Inferior parietal cortex (tissue), 1 donor: ENCODE results near the gene C19orf33.

Experiments used
- DNase-seq: peaks from one replicate; pipeline ENCODE4 v3.0.0-alpha.2; 2016; ENCODE audit errors: extremely low spot score

Gene C19orf33

DNA sequence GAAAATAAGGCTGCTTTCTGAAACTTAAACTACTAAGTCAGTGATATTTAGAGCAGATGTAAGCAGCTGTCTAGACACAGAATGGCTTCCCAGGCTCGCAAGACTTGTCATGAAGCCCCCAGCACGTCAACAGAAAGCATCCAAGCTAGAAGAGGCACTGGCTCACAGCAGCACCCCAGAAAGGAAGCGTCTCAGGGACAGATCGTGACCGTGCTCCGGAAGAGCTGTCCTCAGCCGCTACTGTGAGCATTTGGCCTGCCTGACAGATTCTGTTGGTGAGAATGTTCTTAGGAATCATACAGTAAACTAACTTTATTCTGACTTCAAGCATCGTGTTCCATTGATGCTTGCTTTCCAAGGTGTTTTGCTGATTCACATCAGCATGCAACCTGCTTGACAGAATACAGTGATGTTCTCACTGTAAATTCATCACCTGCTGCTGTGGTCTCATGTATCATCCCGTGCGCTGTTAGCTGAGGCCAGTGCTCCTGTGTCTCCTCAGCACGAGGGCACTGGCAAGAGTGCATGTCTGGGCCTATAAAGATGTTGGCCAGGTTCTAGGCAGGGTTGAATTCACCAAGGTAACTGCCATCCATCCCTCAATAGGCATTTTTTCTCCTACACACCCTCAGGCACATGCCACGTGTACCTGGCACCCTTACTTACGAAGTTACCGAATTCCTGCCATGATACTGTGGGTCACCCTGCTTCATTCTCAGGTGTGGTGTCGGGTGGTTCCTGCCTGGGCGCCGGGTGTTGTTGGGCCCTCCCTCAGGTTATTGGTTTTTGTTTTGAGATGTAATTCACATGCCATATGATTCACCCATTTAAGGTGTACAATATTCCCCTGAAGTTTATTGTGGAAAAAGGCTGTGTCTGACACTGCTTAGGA lies 23.8 kb upstream of the C19orf33 start:
- DNase-seq: no peak

DNA sequence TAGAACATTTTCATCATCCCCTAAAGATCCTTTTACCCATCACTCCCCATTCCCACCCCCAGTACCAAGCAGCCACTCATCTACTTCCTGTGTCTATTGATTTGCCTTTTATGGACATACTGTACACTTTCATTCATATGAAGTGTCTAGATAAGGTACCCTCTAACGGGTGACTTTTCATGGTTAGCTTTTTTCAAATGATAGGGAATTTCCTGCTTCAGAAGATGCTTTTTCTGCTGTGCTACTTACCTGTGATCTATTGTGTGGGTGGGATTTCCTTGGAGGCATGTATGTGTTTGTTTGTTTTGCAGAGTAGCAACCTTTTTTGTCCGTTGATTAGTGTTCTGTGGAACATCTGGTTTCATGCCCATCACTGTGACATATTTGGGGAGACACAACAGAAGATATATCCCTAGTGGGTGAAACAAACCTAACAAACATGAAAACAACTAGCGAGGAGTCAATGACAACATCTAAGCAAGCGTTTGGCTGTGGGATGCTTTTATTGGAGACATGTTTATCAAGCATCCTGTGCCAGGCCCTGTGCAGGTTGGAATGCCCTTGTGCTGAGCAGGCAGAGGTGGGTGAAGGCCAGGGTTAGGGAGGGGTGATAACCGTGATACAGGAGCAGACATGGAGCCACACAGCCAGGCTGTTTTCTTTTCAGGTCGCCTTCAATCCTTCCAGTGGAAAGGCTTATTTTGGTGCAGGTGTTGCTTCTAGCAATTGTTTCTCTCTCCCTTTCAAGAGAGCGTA lies 22.1 kb upstream of the C19orf33 start:
- DNase-seq: no peak

DNA sequence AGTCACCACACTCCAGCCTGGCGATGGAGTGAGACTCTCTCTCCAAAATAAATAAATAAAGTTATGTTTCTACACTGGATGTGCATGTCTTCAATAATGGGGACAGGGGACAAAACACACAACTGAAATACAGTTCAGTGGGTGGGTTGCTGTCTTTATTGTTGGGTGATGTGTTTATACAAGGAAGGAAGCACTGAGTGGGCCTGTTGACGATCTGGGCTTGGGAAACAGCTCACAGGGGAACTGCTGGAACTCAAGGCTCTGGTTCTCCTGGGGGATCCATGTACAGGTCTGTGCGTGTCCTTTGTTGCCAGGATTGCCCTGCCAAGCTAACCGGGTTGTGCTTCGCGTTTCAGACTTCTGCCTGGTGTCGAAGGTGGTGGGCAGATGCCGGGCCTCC lies 20.8 kb upstream of the C19orf33 start:
- DNase-seq: no peak

DNA sequence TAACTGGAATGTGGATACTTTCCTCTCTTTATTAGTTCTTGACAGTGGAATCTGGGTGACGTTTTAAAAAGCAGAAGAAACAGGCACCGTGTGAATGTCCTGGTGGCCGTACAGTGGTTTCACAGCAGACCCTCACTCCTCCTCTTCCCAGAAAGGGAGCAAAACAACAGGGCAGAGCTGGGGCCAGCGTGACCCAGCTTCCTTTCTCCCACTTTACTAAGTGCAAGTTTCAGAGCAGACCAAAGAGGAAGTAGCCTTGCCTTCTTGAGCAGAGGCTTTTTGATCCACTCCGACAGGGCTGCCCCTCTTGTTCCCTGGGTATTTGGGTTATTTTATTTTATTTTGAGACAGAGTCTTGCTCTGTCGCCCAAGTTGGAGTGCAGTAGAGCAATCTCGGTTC lies 19.6 kb upstream of the C19orf33 start:
- no peak for DNase-seq

DNA sequence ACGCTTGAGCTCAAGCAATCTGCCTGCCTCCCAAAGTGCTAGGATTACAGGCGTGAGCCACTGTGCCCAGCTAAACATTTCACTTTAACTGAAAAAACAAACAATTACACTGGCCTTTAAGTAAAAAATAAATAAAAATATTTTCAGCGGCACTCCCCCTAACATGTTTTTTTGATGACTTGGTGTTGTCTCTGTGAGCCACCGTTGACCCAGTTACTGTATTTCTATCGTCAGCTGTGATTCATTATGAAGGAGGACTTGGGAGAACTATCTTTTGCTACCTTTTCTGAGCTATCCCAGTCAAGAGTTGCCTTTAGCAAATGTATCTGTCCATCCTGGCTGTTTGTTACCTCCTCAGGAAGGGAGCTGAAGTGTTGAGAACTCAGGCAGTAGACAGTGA lies 18.5 kb upstream of the C19orf33 start:
- no peak for DNase-seq

GRCh38 chr19:38287604-38288003 lies 16.4 kb upstream of the C19orf33 start:
- no peak for DNase-seq

DNA sequence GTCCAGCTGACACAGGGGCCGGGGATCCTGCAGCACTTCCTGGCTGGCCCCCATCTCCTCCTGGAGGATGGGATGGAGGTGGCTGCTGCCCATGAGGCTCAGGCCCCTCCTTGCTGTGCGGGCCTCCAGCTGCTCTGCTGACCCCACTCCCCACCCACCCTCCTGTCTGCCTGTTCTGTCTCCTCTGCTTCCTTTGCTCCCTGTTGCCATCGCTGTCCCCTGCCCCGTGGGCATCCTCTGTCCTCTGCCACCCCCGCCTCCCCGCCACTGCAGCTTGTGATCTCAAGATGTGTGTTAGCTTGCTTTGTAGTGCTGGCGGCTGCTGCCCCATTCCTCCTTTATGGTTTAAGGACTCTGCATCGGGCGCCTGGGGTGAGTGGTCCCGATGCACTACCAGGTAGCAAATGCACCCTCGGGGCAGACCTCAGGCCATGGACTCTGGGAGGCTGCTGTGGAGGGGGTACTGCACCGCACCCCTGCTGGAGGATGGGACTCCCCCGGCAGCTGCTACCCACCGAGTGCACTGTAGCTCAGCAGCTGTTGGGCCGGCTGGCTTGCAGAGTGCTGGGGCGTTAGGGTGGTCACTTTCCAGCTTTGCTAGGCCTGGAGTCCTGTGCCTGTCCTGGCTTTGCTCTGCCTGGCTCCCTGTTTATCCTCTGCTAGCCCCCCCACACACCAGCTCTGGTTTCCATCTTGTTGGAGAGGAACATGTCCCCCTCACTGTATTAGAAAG lies 15.8 kb upstream of the C19orf33 start:
- DNase-seq: no peak

- DNase-seq: no peak
These were observed 14.1 kb upstream of the C19orf33 start for GRCh38 chr19:38289955-38290354.

GRCh38 chr19:38290631-38291147 lies 13.4 kb upstream of the C19orf33 start:
- DNase-seq: no peak

- DNase-seq: no peak
These were observed 12.2 kb upstream of the C19orf33 start for GRCh38 chr19:38291855-38292254.

- no peak for DNase-seq
These were observed 10.8 kb upstream of the C19orf33 start for GRCh38 chr19:38293281-38293680.

DNA sequence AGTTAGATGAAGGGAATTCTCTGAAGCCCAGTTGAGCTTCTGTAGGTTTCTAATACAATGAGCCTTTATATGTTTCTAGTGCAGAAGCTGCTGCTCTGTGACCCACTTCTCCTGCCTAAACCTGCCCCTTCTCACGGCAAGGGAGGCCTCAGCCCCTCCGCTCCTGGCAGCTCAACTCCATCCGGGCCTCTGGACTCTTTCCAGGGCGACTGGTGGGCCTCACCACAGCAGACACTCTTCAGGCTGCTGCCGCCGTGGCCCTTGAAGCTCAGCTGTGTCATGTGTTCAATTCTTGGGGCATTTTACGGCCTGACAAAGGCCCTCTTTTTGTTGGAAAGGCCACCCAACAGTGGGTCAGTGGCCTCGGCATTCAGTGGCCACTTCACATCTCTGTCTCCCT lies 10.0 kb upstream of the C19orf33 start:
- no peak for DNase-seq

GRCh38 chr19:38298821-38299680 lies 5.0 kb upstream of the C19orf33 start:
- no peak for DNase-seq

DNA sequence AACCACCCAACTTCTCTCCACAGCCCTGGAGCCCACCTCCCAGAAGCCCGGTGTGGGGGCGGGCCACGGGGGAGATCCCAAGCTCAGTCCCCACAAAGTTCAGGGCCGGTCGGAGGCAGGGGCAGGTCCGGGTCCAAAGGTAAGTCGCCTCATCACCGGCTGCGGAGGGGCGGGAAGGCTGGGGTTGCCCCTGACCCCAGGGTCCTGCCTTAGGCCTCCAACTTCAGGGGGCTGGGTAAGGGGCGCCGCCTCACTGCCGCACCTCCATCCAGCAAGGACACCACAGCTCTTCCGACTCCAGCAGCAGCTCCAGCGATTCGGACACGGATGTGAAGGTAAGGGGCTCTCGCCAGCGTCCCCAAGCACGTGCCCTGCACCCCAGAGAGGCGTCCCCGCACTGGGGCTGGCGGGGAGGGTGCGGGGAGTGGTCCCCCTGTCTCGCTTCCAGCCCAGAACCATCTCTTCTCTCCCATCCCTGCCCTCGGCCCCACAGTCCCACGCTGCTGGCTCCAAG lies 358 bp downstream of the C19orf33 start:
- DNase-seq: no peak

DNA sequence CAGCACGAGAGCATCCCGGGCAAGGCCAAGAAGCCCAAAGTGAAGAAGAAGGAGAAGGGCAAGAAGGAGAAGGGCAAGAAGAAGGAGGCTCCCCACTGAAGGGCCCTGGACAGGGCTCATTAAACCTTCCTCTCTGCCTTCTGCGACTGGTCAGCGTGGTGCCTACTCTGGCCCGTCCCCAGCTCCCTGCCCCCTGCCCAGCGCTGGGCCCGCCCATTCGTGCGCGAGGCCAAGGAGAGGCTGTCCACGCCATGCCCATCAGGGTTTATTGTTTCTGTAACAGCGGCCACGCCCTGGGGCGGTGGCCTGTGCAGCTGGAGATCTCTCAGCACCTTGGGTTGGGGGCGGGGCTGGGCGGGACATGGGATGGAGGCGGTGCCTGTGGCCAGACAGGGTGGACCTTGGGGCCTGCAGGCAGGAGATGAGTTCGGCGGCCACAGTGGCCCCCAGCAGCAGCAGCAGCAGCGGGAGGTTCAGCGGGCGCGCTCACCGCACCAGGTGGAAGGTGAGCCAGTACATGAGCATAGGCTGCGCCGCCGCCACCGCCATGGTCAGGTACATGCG lies 897 bp downstream of the C19orf33 start:
- no peak for DNase-seq

GRCh38 chr19:38306236-38306635 lies 2.2 kb downstream of the C19orf33 start:
- no peak for DNase-seq

DNA sequence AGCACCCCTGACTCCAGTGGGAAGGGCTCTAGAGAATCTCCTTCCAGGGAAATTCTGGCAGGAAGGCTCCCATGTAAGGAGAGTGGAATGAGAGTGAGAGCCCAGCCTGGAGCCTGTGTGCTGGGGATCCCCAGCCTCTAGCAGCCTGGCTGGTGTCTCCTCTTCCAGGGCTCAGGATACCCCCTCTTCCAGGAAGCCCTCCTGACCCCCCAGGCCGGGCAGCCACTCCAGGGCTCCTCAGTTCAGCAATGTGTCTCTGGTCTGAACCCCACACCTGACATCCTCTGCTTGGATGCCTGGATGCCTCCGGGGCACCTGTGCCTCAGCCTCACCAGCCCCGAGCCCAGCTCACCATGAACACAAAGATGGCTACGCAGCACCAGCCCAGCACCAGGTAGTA lies 3.0 kb downstream of the C19orf33 start:
- DNase-seq: no peak

DNA sequence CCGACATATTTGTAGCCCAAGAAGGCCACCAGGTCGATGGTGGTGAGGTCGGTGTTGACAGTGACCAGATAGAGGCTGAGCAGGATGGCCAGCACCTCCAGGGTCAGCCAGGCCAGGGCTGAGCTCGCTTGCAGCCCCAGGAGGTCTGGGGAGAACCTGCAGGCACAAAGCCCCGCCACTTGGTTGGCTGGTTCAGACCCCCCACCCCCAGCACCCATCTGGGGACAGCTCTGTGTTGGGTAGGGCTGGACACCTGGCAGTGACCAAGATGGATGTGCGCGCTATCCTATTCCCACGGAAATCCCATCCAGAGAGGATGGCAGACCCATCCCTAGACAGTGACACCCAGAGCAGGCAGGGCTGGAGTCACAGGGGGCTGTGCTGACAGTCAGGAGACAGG lies 3.5 kb downstream of the C19orf33 start:
- DNase-seq: no peak

DNA sequence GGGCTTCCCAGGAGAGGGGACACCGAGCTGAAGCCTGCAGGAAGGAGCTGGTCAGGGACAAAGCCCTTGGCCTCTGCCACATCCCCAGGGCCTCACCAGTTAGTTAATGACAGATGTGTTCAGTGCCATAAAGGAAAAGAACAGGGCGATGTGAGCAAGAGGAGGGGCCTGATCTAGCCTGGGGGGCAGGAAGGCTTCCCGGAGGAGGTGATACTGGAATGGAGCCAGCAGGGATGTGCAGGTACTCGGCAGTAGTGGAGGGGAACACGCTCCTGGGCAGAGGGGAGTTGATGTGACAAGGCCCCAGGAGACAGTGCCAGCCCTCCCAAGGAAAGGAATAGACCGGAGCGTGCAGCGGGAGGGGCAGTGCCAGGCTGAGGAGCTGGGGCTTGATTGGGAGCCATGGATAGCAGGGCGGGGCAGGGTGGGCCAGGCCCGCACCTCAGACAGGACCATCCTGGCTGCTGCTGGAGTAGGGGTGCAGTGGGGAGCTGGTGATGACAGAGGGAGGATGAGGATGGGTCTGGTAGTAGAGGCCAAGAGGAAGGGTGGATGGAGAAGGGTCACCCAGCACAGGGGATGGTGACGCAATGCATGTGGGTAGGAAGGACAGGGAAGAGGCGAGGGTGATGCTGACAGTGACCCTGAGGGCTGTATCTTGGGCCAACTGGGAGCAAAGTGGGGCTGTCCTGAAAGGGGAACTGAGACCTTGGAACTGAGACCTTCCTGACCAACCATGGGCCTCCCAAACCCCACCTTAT lies 4.1 kb downstream of the C19orf33 start:
- no peak for DNase-seq
